H1 (cell line): ENCODE results near the gene NCSTN. TPM values are rescaled to one million over a fixed set of nuclear protein-coding genes. Genes with fewer than 3 reads are reported as not detected.

Source experiments
- CTCF ChIA-PET: fragments of 300-600 bp; sonication (Branson Sonifier 250); formaldehyde crosslinking; loops from one replicate; lab custom pipeline; 2021; ENCODE audit not compliant: partially characterized antibody; lab: Charles Lee
- POLR2A ChIA-PET: fragments of 300-600 bp; sonication (Branson Sonifier 250); formaldehyde crosslinking; loops from one replicate; lab custom pipeline; 2021; ENCODE audit warnings: inconsistent platforms; ENCODE audit not compliant: partially characterized antibody; lab: Charles Lee
- DNase-seq, 2 experiments: peaks; one replicate each; pipeline versions ENCODE4 v3.0.0 to v3.0.0-alpha.2; 2010 to 2022; ENCODE audit warnings: low spot score in 2 of 2, low read depth in 1 of 2, mixed read lengths in 1 of 2
- FAIRE-seq: peaks from 2 replicates; lab custom pipeline; 2011; peaks lifted over from hg19 to GRCh38; lab: Jason Lieb, UNC
- H2AFZ ChIP-seq: 2 replicates; pipeline ENCODE4 v1.8.1; 2012; ENCODE audit warnings: low read length, inconsistent platforms
- H2AK5ac ChIP-seq: 2 replicates; pipeline ENCODE4 v1.6.1; 2013; ENCODE audit warnings: low read depth, low read length
- H2BK120ac ChIP-seq: replicated peaks from 2 replicates; pipeline ENCODE3; 2013; ENCODE audit warnings: low read depth, low read length, inconsistent platforms
- H2BK12ac ChIP-seq: 2 replicates; pipeline ENCODE4 v1.6.1; 2013; ENCODE audit warnings: low read depth, low read length
- H2BK15ac ChIP-seq: 2 replicates; pipeline ENCODE4 v1.6.1; 2013; ENCODE audit warnings: low read length
- H2BK20ac ChIP-seq: 2 replicates; pipeline ENCODE4 v1.6.1; 2013; ENCODE audit warnings: low read length
- H2BK5ac ChIP-seq: 2 replicates; pipeline ENCODE4 v1.6.1; 2013; ENCODE audit warnings: low read depth, low read length
- H3K14ac ChIP-seq: 2 replicates; pipeline ENCODE4 v1.6.1; 2013; ENCODE audit warnings: inconsistent platforms; ENCODE audit not compliant: insufficient read length
- H3K18ac ChIP-seq: 2 replicates; pipeline ENCODE4 v1.6.1; 2013; ENCODE audit warnings: low read length; ENCODE audit errors: extremely low read depth
- H3K23ac ChIP-seq: 2 replicates; pipeline ENCODE4 v1.6.1; 2013; ENCODE audit warnings: inconsistent platforms; ENCODE audit not compliant: insufficient read length
- H3K23me2 ChIP-seq: 2 replicates; pipeline ENCODE4 v1.6.1; 2013; ENCODE audit warnings: low read depth, low read length
- H3K27ac ChIP-seq: 2 replicates; pipeline ENCODE4 v1.6.1; 2011; ENCODE audit warnings: low read depth, low read length, inconsistent platforms
- H3K27me3 ChIP-seq, 4 experiments: replicated peaks in 1 of 4; 1 replicate in 1 of 4; 2 replicates in 3 of 4; pipeline versions ENCODE4 v1.6.1 to v1.8.1; 2011 to 2013; ENCODE audit warnings: low read length in 3 of 4, mild to moderate bottlenecking in 3 of 4, inconsistent platforms in 2 of 4, mixed read lengths in 2 of 4, moderate library complexity in 1 of 4; ENCODE audit not compliant: control insufficient read depth in 3 of 4, insufficient read depth in 3 of 4; ENCODE audit errors: extremely low read depth in 1 of 4
- H3K36me3 ChIP-seq, 4 experiments: 2 replicates each; pipeline versions ENCODE4 v1.6.1 to v1.8.1; 2011 to 2013; ENCODE audit warnings: mild to moderate bottlenecking in 4 of 4, low read length in 3 of 4, moderate library complexity in 2 of 4, control low read depth in 1 of 4, inconsistent platforms in 1 of 4; ENCODE audit not compliant: insufficient read depth in 4 of 4, control insufficient read depth in 2 of 4
- H3K4ac ChIP-seq: replicated peaks from 2 replicates; pipeline ENCODE3; 2013; ENCODE audit warnings: low read length, low read depth, mixed read lengths, inconsistent platforms; ENCODE audit not compliant: insufficient read length
- H3K4me1 ChIP-seq, 4 experiments: replicated peaks in 1 of 4; 1 replicate in 1 of 4; 2 replicates in 3 of 4; pipeline versions ENCODE4 v1.6.1 to v1.8.1; 2011 to 2013; ENCODE audit warnings: low read length in 3 of 4, inconsistent platforms in 2 of 4, mixed read lengths in 1 of 4; ENCODE audit not compliant: insufficient read depth in 4 of 4, control insufficient read depth in 3 of 4
- H3K4me2 ChIP-seq, 2 experiments: 2 replicates each; pipeline versions ENCODE4 v1.6.1 to v1.8.1; 2011 to 2013; ENCODE audit warnings: low read depth in 2 of 2, low read length in 2 of 2, control low read depth in 1 of 2, inconsistent platforms in 1 of 2, mild to moderate bottlenecking in 1 of 2; ENCODE audit not compliant: insufficient read depth in 1 of 2
- H3K4me3 ChIP-seq, 4 experiments: fragments of 200-600, 300-600 bp in 1 of 4; sonication (generic), shearing (Covaris generic), sonication (Bioruptor Twin) in 1 of 4; 2 replicates each; pipeline versions ENCODE4 v1.5.1 to v1.8.1; 2011 to 2016; ENCODE audit warnings: low read length in 4 of 4, low read depth in 3 of 4, control low read depth in 2 of 4, inconsistent platforms in 2 of 4, mild to moderate bottlenecking in 2 of 4, mixed read lengths in 1 of 4, moderate library complexity in 1 of 4; ENCODE audit not compliant: insufficient read depth in 2 of 4; ENCODE audit errors: extremely low read depth in 1 of 4
- H3K56ac ChIP-seq: replicated peaks from 2 replicates; pipeline ENCODE3; 2013; ENCODE audit warnings: low read depth, mild to moderate bottlenecking, mixed read lengths, low read length, inconsistent platforms; ENCODE audit not compliant: insufficient read length
- H3K79me1 ChIP-seq: 2 replicates; pipeline ENCODE4 v1.6.1; 2013; ENCODE audit warnings: low read depth, low read length, control low read depth
- H3K79me2 ChIP-seq, 2 experiments: 2 replicates each; pipeline versions ENCODE4 v1.6.1 to v1.8.1; 2012 to 2013; ENCODE audit warnings: low read length in 2 of 2, mild to moderate bottlenecking in 2 of 2, inconsistent platforms in 1 of 2; ENCODE audit not compliant: insufficient read depth in 2 of 2, control insufficient read depth in 1 of 2
- H3K9ac ChIP-seq, 4 experiments: replicated peaks in 1 of 4; 1 replicate in 1 of 4; 2 replicates in 3 of 4; pipeline versions ENCODE4 v1.6.1 to v1.8.1; 2011 to 2013; ENCODE audit warnings: low read depth in 3 of 4, low read length in 3 of 4, control low read depth in 2 of 4, mild to moderate bottlenecking in 2 of 4, moderate library complexity in 2 of 4, inconsistent platforms in 1 of 4; ENCODE audit errors: extremely low read depth in 1 of 4
- H3K9me3 ChIP-seq, 2 experiments: 2 replicates each; pipeline versions ENCODE4 v1.6.1 to v1.8.1; 2012 to 2013; ENCODE audit warnings: mild to moderate bottlenecking in 2 of 2, moderate library complexity in 2 of 2, control low read depth in 1 of 2, inconsistent platforms in 1 of 2, low read depth in 1 of 2, low read length in 1 of 2, mixed read lengths in 1 of 2; ENCODE audit not compliant: insufficient read depth in 2 of 2
- H4K20me1 ChIP-seq, 2 experiments: replicated peaks in 1 of 2; 2 replicates each; pipeline versions ENCODE3 to v1.8.1; 2011 to 2013; ENCODE audit warnings: inconsistent platforms in 2 of 2, low read length in 2 of 2, mild to moderate bottlenecking in 1 of 2; ENCODE audit not compliant: insufficient read depth in 2 of 2, control insufficient read depth in 1 of 2
- H4K5ac ChIP-seq: 2 replicates; pipeline ENCODE4 v1.6.1; 2013; ENCODE audit warnings: low read length, low read depth, mixed read lengths, inconsistent platforms; ENCODE audit not compliant: insufficient read length
- H4K8ac ChIP-seq: 2 replicates; pipeline ENCODE4 v1.8.0; 2013; ENCODE audit warnings: mild to moderate bottlenecking, moderate library complexity, low read length, inconsistent platforms; ENCODE audit not compliant: insufficient read depth; ENCODE audit errors: extremely low read depth
- H4K91ac ChIP-seq: replicated peaks from 2 replicates; pipeline ENCODE3; 2013; ENCODE audit warnings: low read length, mixed read lengths, inconsistent platforms; ENCODE audit not compliant: insufficient read length
- BACH1 ChIP-seq: IDR thresholded peaks from 2 replicates; pipeline ENCODE4 v1.6.1; 2012; ENCODE audit warnings: low read length, improper control_type of control experiment
- CBX5 ChIP-seq: fragments of 300-800, 300-1000 bp; sonication (generic); IDR thresholded peaks from 2 replicates; pipeline ENCODE4 v1.7.1; 2016; ENCODE audit warnings: antibody characterized with exemption, low read length, low read depth
- CREB1 ChIP-seq: IDR thresholded peaks from 2 replicates; pipeline ENCODE4 v1.6.1; 2012; ENCODE audit warnings: inconsistent platforms
- JUND ChIP-seq: IDR thresholded peaks from 2 replicates; pipeline ENCODE4 v1.6.1; 2011; ENCODE audit warnings: mild to moderate bottlenecking, improper control_type of control experiment, low read length
- KDM1A ChIP-seq: fragments of 200-600, 300-600 bp; sonication (generic); IDR thresholded peaks from 2 replicates; pipeline ENCODE4 v1.7.1; 2016; ENCODE audit warnings: mild to moderate bottlenecking, low read length, borderline replicate concordance
- POLR2AphosphoS5 ChIP-seq: IDR thresholded peaks from 2 replicates; pipeline ENCODE4 v1.6.1; 2011; ENCODE audit warnings: low read depth, low read length
- SP4 ChIP-seq: IDR thresholded peaks from 2 replicates; pipeline ENCODE4 v1.6.1; 2012; ENCODE audit warnings: low read length, inconsistent platforms
- TAF7 ChIP-seq: optimal IDR thresholded peaks from 2 replicates; pipeline ENCODE3; 2011; ENCODE audit warnings: low read depth, mild to moderate bottlenecking, inconsistent platforms, low read length, moderate library complexity, borderline replicate concordance
- ZNF274 ChIP-seq: IDR thresholded peaks from 2 replicates; pipeline ENCODE4 v1.7.0; 2012; ENCODE audit warnings: low read length, borderline replicate concordance; ENCODE audit errors: extremely low read depth
- WGBS, 2 experiments: shearing (Covaris generic) in 1 of 2; methylation state at CpG; one replicate each; pipeline versions ENCODE4 v1.1.6 to v1.1.7; 2013 to 2015; ENCODE audit warnings: low lambda C conversion rate in 2 of 2, mixed read lengths in 2 of 2, inconsistent platforms in 1 of 2, low coverage in 1 of 2, missing lambda C conversion rate in 1 of 2; ENCODE audit not compliant: insufficient replicate concordance in 2 of 2, insufficient coverage in 1 of 2, insufficient read length in 1 of 2; ENCODE audit errors: extremely low coverage in 1 of 2, missing lambda C conversion rate in 1 of 2; 5-methylcytosine and 5-hydroxymethylcytosine counted together
- polyA plus RNA-seq, 7 experiments: library from polyadenylated mRNA; depleted of rRNA in 3 of 7; stranded (reverse) in 5 of 7; unstranded in 2 of 7; fragments of >200 nt in 5 of 7; fragments of 200-250 nt in 2 of 7; gene quantifications; 1 replicate in 5 of 7; 2 replicates in 1 of 7; 4 replicates in 1 of 7; pipeline versions ENCODE4 v1.2.1 to v1.2.3, GENCODE V29; 2011 to 2013; ENCODE audit warnings: missing spikeins in 2 of 7, mixed read lengths in 2 of 7
- total RNA-seq: library from RNA; stranded (reverse); fragmentation: NEBNext Ultra II Directional; extraction: Animal tissue kit (Norgen Biotek cat#: 25700); gene quantifications from 2 replicates; pipeline ENCODE4 v1.2.1, GENCODE V29; 2021
- TF ChIP-seq, protein P1 (sequence below): IDR thresholded peaks from 2 replicates; pipeline ENCODE4 v1.6.1; 2012; ENCODE audit warnings: inconsistent platforms

The NCSTN gene
- total and polyA plus RNA-seq, 2 of the 8 experiments (the other 6 are each of a cell fraction or from before 2014, with no cell fraction given): 64.7 to 125 TPM

DNA sequence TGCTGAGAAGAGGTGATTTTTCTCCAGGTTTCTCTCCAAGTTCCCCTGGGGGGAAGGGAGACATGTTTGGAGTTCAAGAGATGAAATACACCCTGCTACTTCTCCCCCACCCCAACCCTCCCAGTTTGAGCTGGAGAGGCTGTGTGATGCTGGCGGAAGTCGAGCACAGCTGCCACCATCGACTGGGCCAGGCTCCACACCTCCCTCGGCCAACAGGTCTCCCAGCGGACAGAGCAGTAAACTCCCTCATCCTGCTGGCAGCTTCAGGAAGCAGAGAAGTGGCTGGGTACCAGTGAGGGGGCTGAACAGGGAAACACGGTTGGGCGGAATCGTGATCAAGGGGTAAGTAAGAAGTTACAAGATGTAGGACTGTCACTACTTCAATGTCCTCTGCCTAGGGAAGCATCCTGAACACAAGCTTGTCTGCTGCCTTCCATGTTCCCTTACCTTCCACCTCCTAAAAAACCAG lies 17.1 kb downstream of the NCSTN start:
- Histone ChIP-seq H2BK120ac (no peak overlapping the region), H3K27ac (no peak overlapping the region), H3K4me1 (peaks cover 3 to 5% (median 4%) of the 10 kb centered on the region in 4 experiments; a peak in 5 of 7 replicates), H3K79me2 (no peaks in the 10 kb centered on the region), H3K9me3 (no peaks in the 10 kb centered on the region), H2AK5ac (no peak overlapping the region), H3K23me2 (0 out of 2 replicates have a peak, but pooled peaks cover 1% of the 10 kb centered on the region), H2BK5ac (peak overlapping the region; percentile 44; the same call in 1 of the 2 replicates), H3K36me3 (peaks cover 6 to 32% (median 28%) of the 10 kb centered on the region in 4 experiments), H4K20me1 (no peaks in the 10 kb centered on the region), H3K23ac (no peak overlapping the region), H2BK12ac (peak overlapping the region; percentile 41; the same call in 1 of the 2 replicates), H3K14ac (no peak overlapping the region), H3K9ac (no peak overlapping the region), H3K4me3 (no peak overlapping the region), H4K8ac (no peak overlapping the region), H4K5ac (no peak overlapping the region), H3K4ac (no peak overlapping the region), H3K4me2 (no peak overlapping the region), H3K27me3 (no peaks in the 10 kb centered on the region), H3K56ac (no peak overlapping the region), H2BK20ac (no peak overlapping the region), H3K79me1 (no peaks in the 10 kb centered on the region), H3K18ac (no peak overlapping the region), H2BK15ac (no peak overlapping the region), H4K91ac (no peak overlapping the region), H2AFZ (no peak overlapping the region)
- TF ChIP-seq TAF7 (no peak), SP4 (no peak), CBX5 (no peak), JUND (no peak), BACH1 (no peak), ZNF274 (no peak), KDM1A (no peak), POLR2AphosphoS5 (no peak), CREB1 (no peak)
- TF ChIP-seq, protein P1, sequence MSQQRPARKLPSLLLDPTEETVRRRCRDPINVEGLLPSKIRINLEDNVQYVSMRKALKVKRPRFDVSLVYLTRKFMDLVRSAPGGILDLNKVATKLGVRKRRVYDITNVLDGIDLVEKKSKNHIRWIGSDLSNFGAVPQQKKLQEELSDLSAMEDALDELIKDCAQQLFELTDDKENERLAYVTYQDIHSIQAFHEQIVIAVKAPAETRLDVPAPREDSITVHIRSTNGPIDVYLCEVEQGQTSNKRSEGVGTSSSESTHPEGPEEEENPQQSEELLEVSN: no peak
- CTCF ChIA-PET: interaction anchor here (4.3 to 26.0 kb wide), 3 partner anchors 7 to 69 kb away, joined by 20 to 683 read pairs (median 165); no protein-coding TSS in a partner anchor
- POLR2A ChIA-PET: interaction anchor here (0.5 to 17.2 kb wide), 4 partner anchors 8 to 165 kb away, joined by 3 to 244 read pairs (median 50); no protein-coding TSS in a partner anchor
- FAIRE-seq (no peak), DNase-seq (no peak)
- 91% methylated on average over 8 of the region's 8 CpGs; no CpG with 5 or more reads in 1 of the 2 experiments for WGBS, 2 experiments
